HG02943 (cell line): ENCODE measurements around the gene PHOX2A.

Experiments used
- ATAC-seq: cut with Tn5 transposase; IDR thresholded peaks from one replicate; pipeline ENCODE4 v1.9.1; 2021; ENCODE audit warnings: mild to moderate bottlenecking, low read depth, moderate library complexity; ENCODE audit not compliant: unreplicated experiment

PHOX2A gene

GRCh38 chr11:72250661-72251464, 6.9 kb upstream of the PHOX2A start:
- no peak for ATAC-seq

DNA sequence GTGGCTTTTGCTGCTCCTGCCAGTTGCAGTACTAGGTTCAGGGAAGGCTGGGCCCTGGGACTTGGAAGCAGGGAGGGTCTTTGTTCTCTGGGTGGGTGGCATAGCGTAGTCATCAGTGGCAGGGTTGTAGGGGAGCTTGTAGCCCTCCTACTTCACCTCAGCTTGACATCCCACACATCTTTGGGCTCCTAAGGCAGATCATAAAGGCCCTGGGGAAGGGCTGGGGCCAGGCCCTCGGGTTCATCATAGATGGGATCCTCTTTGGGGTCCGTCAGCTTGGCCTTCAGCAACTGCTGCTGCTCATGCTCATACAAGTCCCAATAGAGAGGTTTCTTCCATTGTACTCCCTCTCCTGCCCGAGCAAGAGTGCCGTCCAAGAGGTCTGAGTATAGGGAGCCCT, 6.0 kb upstream of the PHOX2A start:
- ATAC-seq, result no peak

DNA sequence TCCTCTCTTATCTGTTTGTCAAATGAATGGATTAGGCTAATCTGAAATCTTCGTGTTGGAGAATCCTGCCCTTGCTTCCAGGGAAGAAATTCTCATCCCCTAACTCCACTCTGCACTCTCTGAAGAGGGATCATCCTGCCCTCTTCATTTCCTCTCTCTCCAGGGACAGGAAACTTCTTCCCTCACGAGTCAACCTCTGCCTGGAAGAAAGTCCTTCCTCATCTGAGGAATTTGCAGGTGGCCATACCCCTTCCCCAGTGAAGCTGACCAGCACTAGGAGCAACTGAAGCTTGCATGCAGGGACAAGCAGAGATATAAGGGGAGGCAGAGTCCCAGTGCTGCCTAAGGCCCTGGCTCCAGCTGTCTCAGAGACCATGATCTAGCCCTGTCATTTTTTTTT, 3.6 kb upstream of the PHOX2A start:
- ATAC-seq, result no peak

GRCh38 chr11:72245263-72245816, 1.4 kb upstream of the PHOX2A start:
- ATAC-seq, result no peak

GRCh38 chr11:72244361-72245262, 636 bp upstream of the PHOX2A start:
- ATAC-seq, result no peak

DNA sequence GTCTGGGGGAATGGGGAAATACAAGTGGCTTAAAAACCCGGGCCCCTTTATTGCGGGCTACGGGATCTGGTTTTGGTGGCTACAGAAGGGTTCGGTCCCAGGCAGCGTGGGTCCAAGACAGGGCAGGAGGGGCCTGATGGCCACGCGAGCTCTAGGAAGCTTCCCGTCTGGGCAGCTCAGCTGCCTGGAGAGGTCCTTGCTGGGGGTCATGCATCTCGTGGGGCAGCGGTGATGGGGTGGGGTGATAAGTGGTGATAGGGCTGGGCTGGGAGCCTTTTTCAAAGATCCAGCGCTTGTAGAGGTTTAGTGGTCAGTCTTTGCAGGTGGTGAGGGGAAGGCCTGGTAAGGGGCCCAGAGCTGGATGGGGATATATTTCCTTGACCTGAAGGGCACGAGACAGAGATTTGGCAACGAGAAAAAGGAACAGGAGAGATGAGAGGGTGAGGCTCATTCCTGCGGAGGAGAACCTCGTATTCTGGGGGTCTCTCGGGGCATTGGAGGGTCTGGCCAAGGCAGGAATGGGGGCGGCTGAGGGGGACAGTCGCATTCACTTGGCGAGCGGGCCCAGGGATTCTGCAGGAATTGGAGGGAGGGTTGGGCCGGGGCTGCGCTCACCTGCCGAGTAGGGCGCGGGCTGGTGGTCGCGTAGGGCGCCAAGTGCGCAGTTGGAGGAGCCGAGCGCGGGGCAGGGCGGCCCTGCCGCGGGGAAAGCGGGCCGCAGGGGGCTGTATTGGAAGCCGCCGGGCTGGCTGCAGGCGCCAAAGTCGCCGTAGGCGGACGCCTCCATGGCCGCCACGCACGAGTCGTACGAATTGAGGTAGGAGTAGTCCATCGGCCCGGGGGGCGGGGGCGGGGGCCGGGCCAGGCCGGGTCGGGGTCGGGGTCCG, 560 bp downstream of the PHOX2A start:
- ATAC-seq, result no peak

- ATAC-seq, result no peak
Observed at GRCh38 chr11:72242141-72242540, 1.8 kb downstream of the PHOX2A start.

- ATAC-seq, result no peak
Observed at GRCh38 chr11:72241291-72241781, 2.6 kb downstream of the PHOX2A start.

DNA sequence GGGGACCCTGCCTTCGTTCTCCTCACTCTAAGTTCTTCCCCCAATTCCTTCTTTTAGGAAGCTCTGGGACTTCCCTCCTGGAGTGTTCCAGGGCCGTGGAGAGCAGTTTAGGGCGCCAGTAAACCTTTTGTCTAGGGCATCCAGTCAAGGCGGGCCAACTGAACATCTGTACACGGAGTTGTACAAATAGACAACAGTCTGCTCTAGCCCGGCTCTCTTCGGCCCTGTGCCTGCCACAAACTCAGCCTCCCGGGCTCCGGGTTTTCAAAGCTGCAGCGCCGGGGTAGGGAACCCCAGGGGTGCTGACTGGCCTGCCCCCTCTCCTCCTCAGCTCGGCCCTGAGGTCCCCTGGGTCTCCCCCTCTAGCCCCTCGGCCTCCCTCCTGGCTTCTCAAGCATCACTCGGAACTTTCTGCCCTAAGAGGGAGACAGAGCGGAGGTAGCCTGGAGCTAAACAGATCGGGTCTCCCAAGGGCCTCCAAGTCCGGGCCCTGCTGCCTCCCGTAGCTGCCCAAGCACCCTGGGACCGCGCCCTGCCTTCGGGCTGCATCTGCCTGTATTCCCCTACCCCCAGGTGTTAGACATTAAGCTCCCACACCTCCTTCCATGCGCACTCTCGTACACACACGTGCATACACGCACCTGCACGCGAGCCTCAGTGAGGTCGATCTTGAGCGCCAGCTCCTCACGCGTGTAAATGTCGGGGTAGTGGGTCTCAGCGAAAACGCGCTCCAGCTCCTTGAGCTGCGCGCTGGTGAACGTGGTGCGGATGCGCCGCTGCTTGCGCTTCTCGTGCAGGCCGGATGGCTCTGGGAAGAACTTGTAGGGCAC, 3.3 kb downstream of the PHOX2A start:
- no peak for ATAC-seq

- no peak for ATAC-seq
Observed at GRCh38 chr11:72239849-72240460, 4.0 kb downstream of the PHOX2A start.

DNA sequence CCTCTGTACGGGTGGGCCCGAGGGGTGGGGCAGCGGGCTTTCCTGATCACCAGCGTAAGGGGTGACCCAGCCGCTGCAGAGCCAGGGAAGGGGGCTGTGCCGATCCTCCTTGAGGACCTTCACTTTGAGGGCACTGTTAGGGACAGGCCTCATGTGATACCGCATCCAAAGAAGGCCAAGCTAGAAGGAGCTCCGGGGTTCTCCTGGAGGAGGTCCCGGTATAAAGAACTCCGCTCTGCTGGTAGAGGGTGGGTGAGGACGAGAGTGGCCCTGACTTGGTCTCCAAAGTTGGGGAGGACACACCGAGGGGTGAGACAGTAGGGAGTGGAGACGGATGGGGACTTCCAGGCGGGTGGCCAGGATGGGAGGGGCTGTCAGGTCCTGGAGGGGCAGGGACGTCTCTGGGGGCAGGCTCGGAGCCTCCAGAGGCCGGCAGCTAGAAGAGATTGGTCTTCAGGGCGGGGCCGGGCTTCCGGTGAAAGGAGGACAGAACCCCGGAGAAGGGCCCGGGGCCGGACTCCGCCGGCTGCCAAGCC, 4.6 kb downstream of the PHOX2A start:
- no peak for ATAC-seq

GRCh38 chr11:72238492-72239312, 5.3 kb downstream of the PHOX2A start:
- no peak for ATAC-seq

DNA sequence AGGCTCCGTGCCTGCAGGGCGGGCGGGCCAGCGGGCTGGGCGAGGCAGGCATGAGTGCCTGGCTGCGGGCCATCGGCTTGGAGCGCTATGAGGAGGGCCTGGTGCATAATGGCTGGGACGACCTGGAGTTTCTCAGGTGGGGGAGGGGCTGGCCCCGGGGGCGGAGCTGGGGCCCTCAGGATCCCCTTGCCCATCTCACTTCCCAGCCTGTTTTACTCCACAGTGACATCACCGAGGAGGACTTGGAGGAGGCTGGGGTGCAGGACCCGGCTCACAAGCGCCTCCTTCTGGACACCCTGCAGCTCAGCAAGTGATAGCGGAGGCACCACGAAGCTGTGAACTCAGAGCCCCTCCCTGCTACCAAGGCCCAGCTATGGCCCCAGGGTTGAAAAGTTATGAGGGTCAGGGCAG, 5.9 kb downstream of the PHOX2A start:
- no peak for ATAC-seq

DNA sequence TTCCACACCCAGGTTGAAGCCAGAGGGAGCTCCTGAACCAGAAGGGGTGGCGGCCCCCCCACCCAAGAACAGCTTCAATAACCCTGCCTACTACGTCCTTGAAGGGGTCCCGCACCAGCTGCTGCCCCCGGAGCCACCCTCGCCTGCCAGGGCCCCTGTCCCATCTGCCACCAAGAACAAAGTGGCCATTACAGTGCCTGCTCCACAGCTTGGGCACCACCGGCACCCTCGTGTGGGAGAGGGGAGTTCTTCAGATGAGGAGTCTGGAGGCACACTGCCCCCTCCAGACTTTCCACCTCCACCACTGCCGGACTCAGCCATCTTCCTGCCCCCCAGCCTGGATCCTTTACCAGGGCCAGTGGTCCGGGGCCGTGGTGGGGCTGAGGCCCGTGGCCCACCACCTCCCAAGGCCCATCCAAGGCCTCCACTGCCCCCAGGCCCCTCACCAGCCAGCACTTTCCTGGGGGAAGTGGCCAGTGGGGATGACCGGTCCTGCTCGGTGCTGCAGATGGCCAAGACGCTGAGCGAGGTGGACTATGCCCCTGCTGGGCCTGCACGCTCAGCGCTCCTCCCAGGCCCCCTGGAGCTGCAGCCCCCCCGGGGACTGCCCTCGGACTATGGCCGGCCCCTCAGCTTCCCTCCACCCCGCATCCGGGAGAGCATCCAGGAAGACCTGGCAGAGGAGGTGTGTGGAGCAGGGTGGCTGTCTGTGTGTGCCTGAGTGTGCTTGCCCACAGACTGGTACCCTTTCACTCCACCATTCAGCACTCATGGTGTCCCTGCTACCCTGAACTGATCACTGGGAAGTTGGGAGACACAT, 6.7 kb downstream of the PHOX2A start:
- no peak for ATAC-seq

GRCh38 chr11:72236774-72237111, 7.2 kb downstream of the PHOX2A start:
- no peak for ATAC-seq

- no peak for ATAC-seq
Observed at GRCh38 chr11:72236083-72236697, 7.8 kb downstream of the PHOX2A start.
